Mesenchymal stem cell (in vitro differentiated cells and primary cell): Measurements from ENCODE around the gene MITD1.

ENCODE experiments used
- DNase-seq: peaks from one replicate; pipeline ENCODE4 v3.0.0-alpha.2; 2013
- H2AFZ ChIP-seq: one replicate; pipeline ENCODE4 v1.6.1; 2013; ENCODE audit warnings: low read depth, mild to moderate bottlenecking, control low read depth, inconsistent platforms, low read length, moderate library complexity
- H2AK5ac ChIP-seq: 2 replicates; pipeline ENCODE4 v1.6.1; 2013; ENCODE audit warnings: low read length, moderate library complexity, mild to moderate bottlenecking, inconsistent platforms; ENCODE audit not compliant: severe bottlenecking
- H2BK120ac ChIP-seq: one replicate; pipeline ENCODE4 v1.6.1; 2013; ENCODE audit warnings: low read depth, mild to moderate bottlenecking, inconsistent platforms, low read length, moderate library complexity
- H2BK12ac ChIP-seq, 2 experiments: one replicate each; pipeline ENCODE4 v1.6.1; 2013; ENCODE audit warnings: inconsistent platforms in 2 of 2, low read length in 2 of 2, mild to moderate bottlenecking in 2 of 2, moderate library complexity in 2 of 2, control low read depth in 1 of 2
- H2BK15ac ChIP-seq: one replicate; pipeline ENCODE4 v1.6.1; 2013; ENCODE audit warnings: mild to moderate bottlenecking, low read depth, inconsistent platforms; ENCODE audit not compliant: poor library complexity, severe bottlenecking
- H2BK5ac ChIP-seq: 2 replicates; pipeline ENCODE4 v1.6.1; 2013; ENCODE audit warnings: low read depth, mild to moderate bottlenecking, low read length, control low read depth, inconsistent platforms; ENCODE audit not compliant: poor library complexity, severe bottlenecking
- H3K14ac ChIP-seq, 2 experiments: one replicate each; pipeline ENCODE4 v1.6.1; 2013; ENCODE audit warnings: inconsistent platforms in 2 of 2, low read length in 2 of 2, control low read depth in 1 of 2, mild to moderate bottlenecking in 1 of 2, moderate library complexity in 1 of 2
- H3K18ac ChIP-seq, 2 experiments: one replicate each; pipeline ENCODE4 v1.6.1; 2013; ENCODE audit warnings: inconsistent platforms in 2 of 2, low read length in 2 of 2, control low read depth in 1 of 2, low read depth in 1 of 2, mild to moderate bottlenecking in 1 of 2
- H3K23ac ChIP-seq, 2 experiments: one replicate each; pipeline ENCODE4 v1.6.1; 2013; ENCODE audit warnings: inconsistent platforms in 2 of 2, low read length in 2 of 2, mild to moderate bottlenecking in 2 of 2, moderate library complexity in 2 of 2, control low read depth in 1 of 2
- H3K27ac ChIP-seq: 2 replicates; pipeline ENCODE4 v1.5.1; 2013; ENCODE audit warnings: mild to moderate bottlenecking, moderate library complexity, low read length, control low read depth, inconsistent platforms; ENCODE audit not compliant: poor library complexity, severe bottlenecking
- H3K27me3 ChIP-seq, 2 experiments: 2 replicates each; pipeline versions ENCODE4 v1.6.1 to v1.7.0; 2013; ENCODE audit warnings: low read length in 2 of 2, mild to moderate bottlenecking in 2 of 2, moderate library complexity in 2 of 2, control low read depth in 1 of 2, inconsistent platforms in 1 of 2; ENCODE audit not compliant: control insufficient read depth in 1 of 2, insufficient read depth in 1 of 2
- H3K36me3 ChIP-seq, 2 experiments: 2 replicates each; pipeline versions ENCODE4 v1.6.1 to v1.7.0; 2013; ENCODE audit warnings: low read length in 2 of 2, control low read depth in 1 of 2, inconsistent platforms in 1 of 2, low read depth in 1 of 2, mild to moderate bottlenecking in 1 of 2; ENCODE audit not compliant: insufficient read depth in 2 of 2, control insufficient read depth in 1 of 2
- H3K4ac ChIP-seq, 2 experiments: one replicate each; pipeline ENCODE4 v1.6.1; 2013; ENCODE audit warnings: inconsistent platforms in 2 of 2, low read length in 2 of 2, mild to moderate bottlenecking in 2 of 2, moderate library complexity in 2 of 2, control low read depth in 1 of 2, low read depth in 1 of 2
- H3K4me1 ChIP-seq: 2 replicates; pipeline ENCODE4 v1.6.1; 2013; ENCODE audit warnings: low read depth, low read length, control low read depth; ENCODE audit not compliant: control insufficient read depth, insufficient read depth
- H3K4me2 ChIP-seq: 2 replicates; pipeline ENCODE4 v1.6.1; 2013; ENCODE audit warnings: low read length, mild to moderate bottlenecking, inconsistent platforms; ENCODE audit not compliant: poor library complexity, severe bottlenecking
- H3K4me3 ChIP-seq, 2 experiments: 2 replicates each; pipeline versions ENCODE4 v1.5.1 to v1.7.0; 2013; ENCODE audit warnings: low read length in 2 of 2, mild to moderate bottlenecking in 2 of 2, control low read depth in 1 of 2, low read depth in 1 of 2; ENCODE audit not compliant: insufficient read depth in 1 of 2
- H3K79me1 ChIP-seq: replicated peaks from 2 replicates; pipeline ENCODE4 v1.6.1; 2013; ENCODE audit warnings: mild to moderate bottlenecking, control low read depth, low read length, inconsistent platforms; ENCODE audit not compliant: poor library complexity, severe bottlenecking
- H3K9ac ChIP-seq: 2 replicates; pipeline ENCODE4 v1.7.0; 2013; ENCODE audit warnings: mild to moderate bottlenecking, low read length, moderate library complexity
- H3K9me3 ChIP-seq: 2 replicates; pipeline ENCODE4 v1.7.0; 2013; ENCODE audit warnings: mild to moderate bottlenecking, low read length; ENCODE audit not compliant: control insufficient read depth
- H4K8ac ChIP-seq: one replicate; pipeline ENCODE4 v1.6.1; 2013; ENCODE audit warnings: inconsistent platforms, mild to moderate bottlenecking, low read length, moderate library complexity
- H4K91ac ChIP-seq: one replicate; pipeline ENCODE4 v1.6.1; 2013; ENCODE audit warnings: mild to moderate bottlenecking, low read length, inconsistent platforms
- WGBS: methylation state at CpG from one replicate; pipeline ENCODE4 v1.1.7; 2013; ENCODE audit warnings: mixed read lengths; 5-methylcytosine and 5-hydroxymethylcytosine counted together

MITD1 gene

DNA sequence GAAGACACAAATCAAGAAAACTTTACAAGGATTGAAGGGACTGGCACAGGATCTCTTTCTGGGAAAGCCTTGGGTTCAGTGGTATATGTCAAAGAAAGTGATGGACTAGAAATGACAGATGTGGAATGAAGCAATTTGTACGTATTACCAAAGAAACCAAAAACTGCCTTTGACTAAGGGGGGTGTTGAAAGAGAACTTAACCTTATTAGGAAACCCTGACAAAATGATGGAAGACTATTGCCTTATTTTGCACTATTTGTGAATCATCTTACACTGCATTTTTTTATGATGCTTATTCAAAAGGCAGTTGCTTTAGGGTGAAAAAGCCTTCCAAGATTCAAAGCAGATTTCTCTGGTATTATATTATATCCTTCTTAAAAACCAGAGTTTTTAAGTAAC lies 30.2 kb downstream of the MITD1 start:
- no peak overlapping the region for H4K91ac ChIP-seq
- no peak overlapping the region for H2BK12ac ChIP-seq
- WGBS = 100% methylated on average over 1 of the region's 1 CpG
- H3K27ac ChIP-seq = no peak overlapping the region
- H2BK5ac ChIP-seq = no peak overlapping the region
- H2BK15ac ChIP-seq = no peak overlapping the region
- no peak overlapping the region for H3K4ac ChIP-seq
- no peak overlapping the region for H2BK120ac ChIP-seq
- H4K8ac ChIP-seq = no peak overlapping the region
- H3K79me1 ChIP-seq = peaks cover 12% of the 10 kb centered on the region
- no peak overlapping the region for H3K14ac ChIP-seq
- no peak for DNase-seq
- H3K4me1 ChIP-seq = peaks cover 2% of the 10 kb centered on the region
- no peaks in the 10 kb centered on the region for H3K27me3 ChIP-seq
- no peak overlapping the region for H3K4me3 ChIP-seq
- no peak overlapping the region for H3K4me2 ChIP-seq
- H2AK5ac ChIP-seq = no peak overlapping the region
- no peaks in the 10 kb centered on the region for H3K9me3 ChIP-seq
- H2AFZ ChIP-seq = no peak overlapping the region
- no peak overlapping the region for H3K18ac ChIP-seq
- H3K36me3 ChIP-seq = no peaks in the 10 kb centered on the region
- no peak overlapping the region for H3K23ac ChIP-seq
- no peak overlapping the region for H3K9ac ChIP-seq

DNA sequence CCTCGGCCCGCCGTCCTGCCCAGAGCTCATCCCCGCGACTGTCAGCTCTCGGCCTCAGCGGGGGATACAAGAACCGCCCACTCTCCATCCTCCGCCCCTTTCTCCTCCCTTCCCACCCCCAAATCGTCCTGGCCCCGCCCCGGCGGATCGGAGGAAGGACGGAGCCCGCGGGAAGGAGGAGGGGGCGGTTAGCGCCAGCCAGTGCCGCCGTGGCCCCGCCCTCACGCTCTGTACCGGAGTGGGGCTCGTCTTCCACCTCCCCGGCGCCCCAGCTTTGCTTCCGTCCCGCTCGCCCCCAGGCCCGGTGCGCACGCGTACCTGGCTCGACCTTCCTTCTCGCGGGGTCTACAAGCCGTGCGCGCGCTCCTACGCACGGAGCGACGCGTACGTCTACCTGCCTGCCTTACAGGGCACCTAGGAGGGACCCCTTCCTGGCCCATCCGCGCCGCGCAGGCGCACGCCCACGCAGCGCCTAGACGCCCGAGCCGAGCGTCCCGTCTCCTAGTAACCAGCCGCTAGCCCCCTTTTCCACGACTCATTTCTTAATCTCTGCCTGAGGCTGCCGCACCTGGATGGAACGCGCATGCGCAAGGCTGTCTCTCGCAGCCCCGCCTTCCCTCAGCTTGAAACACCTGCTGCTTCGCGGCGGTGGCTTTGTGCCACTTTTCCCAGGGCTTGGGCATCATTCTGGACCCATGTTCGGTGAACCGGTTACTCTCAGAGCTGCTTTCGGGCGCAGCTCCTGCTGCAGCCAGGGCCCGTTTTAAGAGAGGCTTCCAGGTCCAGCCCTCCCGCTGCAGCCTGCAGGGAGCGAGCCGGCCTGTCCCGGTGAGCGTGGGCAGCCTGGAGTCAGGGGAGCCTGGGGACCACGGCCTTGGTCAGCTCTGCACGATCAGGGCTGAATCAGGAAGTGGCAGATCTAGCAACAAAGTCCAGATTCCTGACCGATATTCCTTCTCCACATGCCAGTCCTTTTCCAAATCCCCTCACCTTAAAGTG lies 39.4 kb downstream of the MITD1 start, which contains the start of gene C2orf15:
Gene C2orf15, plus strand, starts transcription at position 598 of the 999 bp plus-strand sequence. CDS start 8,852 bp downstream, outside the sequence.
- H2AFZ ChIP-seq = peak within 1 kb of the TSS; percentile 99
- peak; percentile 88 for DNase-seq
- peak within 1 kb of the TSS; percentile 85 for H3K9ac ChIP-seq
- peak within 1 kb of the TSS; percentile 64 to 98 for H3K18ac ChIP-seq
- no peak within 1 kb of the TSS for H2BK5ac ChIP-seq
- H3K14ac ChIP-seq = peak within 1 kb of the TSS in 1 of 2 experiments; percentile 94
- H2AK5ac ChIP-seq = no peak within 1 kb of the TSS
- WGBS = 2% methylated on average over 84 of the region's 84 CpGs
- peak within 1 kb of the TSS in 1 of 2 experiments; percentile 77 for H2BK12ac ChIP-seq
- H3K79me1 ChIP-seq = no peaks in the 10 kb centered on the region
- peak within 1 kb of the TSS; percentile 92 for H3K4me2 ChIP-seq
- peaks cover 2% of the 10 kb centered on the region for H3K4me1 ChIP-seq
- H3K9me3 ChIP-seq = no peaks in the 10 kb centered on the region
- H3K27me3 ChIP-seq = no peaks in the 10 kb centered on the region
- peak within 1 kb of the TSS; percentile 77 for H4K8ac ChIP-seq
- peak within 1 kb of the TSS in 1 of 2 experiments; percentile 86 for H3K4ac ChIP-seq
- H2BK15ac ChIP-seq = peak within 1 kb of the TSS; percentile 44
- peak within 1 kb of the TSS; percentile 89 for H3K4me3 ChIP-seq
- peak within 1 kb of the TSS in 1 of 2 experiments; percentile 47 for H3K23ac ChIP-seq
- H4K91ac ChIP-seq = peak within 1 kb of the TSS; percentile 34
- H2BK120ac ChIP-seq = no peak within 1 kb of the TSS
- H3K36me3 ChIP-seq = no peaks in the 10 kb centered on the region
- peak within 1 kb of the TSS; percentile 47 for H3K27ac ChIP-seq

DNA sequence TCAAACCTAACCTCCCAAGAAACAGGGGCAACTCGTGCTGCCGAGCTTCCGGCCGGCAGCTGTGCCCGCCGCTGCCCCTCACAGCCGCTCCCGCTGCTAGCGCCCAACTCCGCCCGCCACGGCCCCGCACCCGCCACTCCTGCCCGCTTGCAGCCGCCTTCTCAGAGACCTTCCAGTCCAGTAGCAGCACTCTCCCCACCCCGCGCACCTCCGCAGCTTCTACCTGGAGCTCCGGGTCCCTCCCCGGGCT lies 40.1 kb downstream of the MITD1 start:
- Histone ChIP-seq H3K23ac (peak overlapping the region in 1 of 2 experiments; percentile 40), H3K9me3 (no peaks in the 10 kb centered on the region), H2BK5ac (no peak overlapping the region), H3K14ac (peak overlapping the region in 1 of 2 experiments; percentile 18), H2BK12ac (peak overlapping the region in 1 of 2 experiments; percentile 77), H3K9ac (peak overlapping the region; percentile 85), H2AFZ (peak overlapping the region; percentile 66), H3K36me3 (no peaks in the 10 kb centered on the region), H2BK120ac (no peak overlapping the region), H2AK5ac (no peak overlapping the region), H4K91ac (no peak overlapping the region), H3K4me3 (peak overlapping the region; percentile 89), H3K4me1 (peaks cover 2% of the 10 kb centered on the region), H3K4ac (no peak overlapping the region), H3K18ac (peak overlapping the region; percentile 21 to 80), H3K4me2 (peak overlapping the region; percentile 92), H3K27me3 (no peaks in the 10 kb centered on the region), H2BK15ac (no peak overlapping the region), H3K27ac (peak overlapping the region; percentile 47), H4K8ac (peak overlapping the region; percentile 13), H3K79me1 (no peaks in the 10 kb centered on the region)
- WGBS = under 1% methylated on average over 21 of the region's 21 CpGs
- no peak for DNase-seq
